Measurements from ENCODE around the gene POGZ. TPM values are rescaled to one million over a fixed set of nuclear protein-coding genes. Genes with fewer than 3 reads are reported as not detected.
A peak's percentile ranks its signal among the peaks of the same experiment; 100 is the strongest.
"Not testable (repeated sequence)": the region's sequence is repeated elsewhere in the genome, so short reads cannot be mapped to it uniquely, and the experiment has no call there.

The POGZ gene
- total RNA-seq, 1 experiment from 2014 or later: 98.4 TPM

GRCh38 chr1:151401125-151401788 is 58.0 kb downstream of the POGZ start:
- Histone ChIP-seq H3K27me3 (replicated peaks; ENCODE audit: insufficient read depth, low read depth, low read length, poor library complexity) (no peaks in the 10 kb centered on the region), H3K9me3 (ENCODE audit: low read depth, low read length, poor library complexity, severe bottlenecking) (no peaks in the 10 kb centered on the region), H3K4me1 (ENCODE audit: insufficient read depth, low read length, poor library complexity, severe bottlenecking) (peaks cover 8% of the 10 kb centered on the region), H3K36me3 (ENCODE audit: insufficient read depth, low read length, poor library complexity, severe bottlenecking) (peaks cover 63% of the 10 kb centered on the region), H3K4me3 (ENCODE audit: low read depth, low read length, poor library complexity, severe bottlenecking) (peak overlapping the region; percentile 96), H3K27ac (ENCODE audit: low read depth, low read length, poor library complexity, severe bottlenecking) (no peak overlapping the region)
- CTCF ChIA-PET: no interaction called here
- no TSS peak for BruUV-seq (replicated peaks)
- intact Hi-C loops (cut with micrococcal nuclease; ENCODE audit: unreplicated experiment): no loop called here
- POLR2A ChIA-PET (ENCODE audit: low non-redundant PET): no interaction called here
- DNase-seq (ENCODE audit: low spot score): no peak
- no peak for TF ChIP-seq EZH2 (IDR thresholded peaks at IDR 0.05; ENCODE audit: borderline replicate concordance, low read depth, low read length, poor library complexity, severe bottlenecking)
- TF ChIP-seq, protein P1, sequence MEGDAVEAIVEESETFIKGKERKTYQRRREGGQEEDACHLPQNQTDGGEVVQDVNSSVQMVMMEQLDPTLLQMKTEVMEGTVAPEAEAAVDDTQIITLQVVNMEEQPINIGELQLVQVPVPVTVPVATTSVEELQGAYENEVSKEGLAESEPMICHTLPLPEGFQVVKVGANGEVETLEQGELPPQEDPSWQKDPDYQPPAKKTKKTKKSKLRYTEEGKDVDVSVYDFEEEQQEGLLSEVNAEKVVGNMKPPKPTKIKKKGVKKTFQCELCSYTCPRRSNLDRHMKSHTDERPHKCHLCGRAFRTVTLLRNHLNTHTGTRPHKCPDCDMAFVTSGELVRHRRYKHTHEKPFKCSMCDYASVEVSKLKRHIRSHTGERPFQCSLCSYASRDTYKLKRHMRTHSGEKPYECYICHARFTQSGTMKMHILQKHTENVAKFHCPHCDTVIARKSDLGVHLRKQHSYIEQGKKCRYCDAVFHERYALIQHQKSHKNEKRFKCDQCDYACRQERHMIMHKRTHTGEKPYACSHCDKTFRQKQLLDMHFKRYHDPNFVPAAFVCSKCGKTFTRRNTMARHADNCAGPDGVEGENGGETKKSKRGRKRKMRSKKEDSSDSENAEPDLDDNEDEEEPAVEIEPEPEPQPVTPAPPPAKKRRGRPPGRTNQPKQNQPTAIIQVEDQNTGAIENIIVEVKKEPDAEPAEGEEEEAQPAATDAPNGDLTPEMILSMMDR (conservative IDR thresholded peaks at IDR 0.05; ENCODE audit: low read depth, low read length): no peak

- peaks cover 46% of the 10 kb centered on the region for H3K36me3 ChIP-seq (ENCODE audit: insufficient read depth, low read length, poor library complexity, severe bottlenecking)
- ChIA-PET CTCF (interaction anchor here (0.6 to 1.1 kb wide), 3 partner anchors 40 to 373 kb away, joined by 7 to 10 read pairs (median 7); no protein-coding TSS in a partner anchor), POLR2A (ENCODE audit: low non-redundant PET) (interaction anchor here (0.6 to 0.8 kb wide), 2 partner anchors 31 to 259 kb away, joined by 3 to 6 read pairs; no protein-coding TSS in a partner anchor)
- intact Hi-C loops (cut with micrococcal nuclease; ENCODE audit: unreplicated experiment): loop anchor here (5.0 to 10.0 kb wide), 2 partner anchors 52 to 95 kb away; partner anchors contain the start of gene RFX5
- no TSS peak for BruUV-seq (replicated peaks)
- H3K4me1 ChIP-seq (ENCODE audit: insufficient read depth, low read length, poor library complexity, severe bottlenecking): peaks cover 8% of the 10 kb centered on the region
- peak; percentile 95 for DNase-seq (ENCODE audit: low spot score)
- H3K27me3 ChIP-seq (replicated peaks; ENCODE audit: insufficient read depth, low read depth, low read length, poor library complexity): no peaks in the 10 kb centered on the region
- peak within 1 kb of the TSS; percentile 94 for H3K27ac ChIP-seq (ENCODE audit: low read depth, low read length, poor library complexity, severe bottlenecking)
- TF ChIP-seq, protein P1 (conservative IDR thresholded peaks at IDR 0.05; ENCODE audit: low read depth, low read length): peak; percentile 51
- TF ChIP-seq EZH2 (IDR thresholded peaks at IDR 0.05; ENCODE audit: borderline replicate concordance, low read depth, low read length, poor library complexity, severe bottlenecking): no peak
- H3K4me3 ChIP-seq (ENCODE audit: low read depth, low read length, poor library complexity, severe bottlenecking): peak within 1 kb of the TSS; percentile 96
- no peaks in the 10 kb centered on the region for H3K9me3 ChIP-seq (ENCODE audit: low read depth, low read length, poor library complexity, severe bottlenecking)
These were observed 59.7 kb downstream of the POGZ start, which contains the start of gene PSMB4 for GRCh38 chr1:151399324-151400171. TSS of gene PSMB4 (plus strand) at chr1:151399573. CDS start at chr1:151399588, 15 bp downstream.

DNA sequence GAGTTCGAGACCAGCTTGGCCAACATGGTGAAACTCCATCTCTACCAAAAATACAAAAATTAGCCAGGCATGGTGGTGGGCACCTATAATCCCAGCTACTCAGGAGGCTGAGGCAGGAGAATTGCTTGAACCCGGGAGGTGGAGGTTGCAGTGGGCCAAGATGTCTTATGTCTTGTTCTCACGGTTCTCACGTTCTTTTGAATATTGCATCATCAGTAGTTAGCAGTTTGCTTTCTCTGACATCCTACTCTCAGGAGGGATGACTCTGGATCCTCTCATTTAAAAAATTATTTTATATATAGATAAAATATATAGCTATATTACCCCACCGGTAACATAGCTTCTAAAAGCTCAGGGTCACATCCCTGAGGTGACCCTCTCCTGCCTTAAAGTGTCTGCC is 63.0 kb downstream of the POGZ start:
- CTCF ChIA-PET; BruUV-seq (replicated peaks): not testable (repeated sequence)

More for the DNA sequence above, 63.0 kb downstream of the POGZ start:
- H3K4me3 ChIP-seq (ENCODE audit: low read depth, low read length, poor library complexity, severe bottlenecking); POLR2A ChIA-PET (ENCODE audit: low non-redundant PET); DNase-seq (ENCODE audit: low spot score); H3K27me3 ChIP-seq (replicated peaks; ENCODE audit: insufficient read depth, low read depth, low read length, poor library complexity); H3K4me1 ChIP-seq (ENCODE audit: insufficient read depth, low read length, poor library complexity, severe bottlenecking); H3K9me3 ChIP-seq (ENCODE audit: low read depth, low read length, poor library complexity, severe bottlenecking); H3K27ac ChIP-seq (ENCODE audit: low read depth, low read length, poor library complexity, severe bottlenecking): not testable (repeated sequence)
- H3K36me3 ChIP-seq (ENCODE audit: insufficient read depth, low read length, poor library complexity, severe bottlenecking): peaks cover 14% of the 10 kb centered on the region
- intact Hi-C loops (cut with micrococcal nuclease; ENCODE audit: unreplicated experiment): loop anchor here (5.0 to 10.0 kb wide), 2 partner anchors 49 to 91 kb away; partner anchors contain the start of gene RFX5
